ENCODE results near the gene TMTC1. TPM values are rescaled to one million over a fixed set of nuclear protein-coding genes. Genes with fewer than 3 reads are reported as not detected.
A peak's percentile ranks its signal among the peaks of the same experiment; 100 is the strongest.

The TMTC1 gene
- total RNA-seq, 2 donors from 2014 or later, result 15.6 to 20.1 TPM

DNA sequence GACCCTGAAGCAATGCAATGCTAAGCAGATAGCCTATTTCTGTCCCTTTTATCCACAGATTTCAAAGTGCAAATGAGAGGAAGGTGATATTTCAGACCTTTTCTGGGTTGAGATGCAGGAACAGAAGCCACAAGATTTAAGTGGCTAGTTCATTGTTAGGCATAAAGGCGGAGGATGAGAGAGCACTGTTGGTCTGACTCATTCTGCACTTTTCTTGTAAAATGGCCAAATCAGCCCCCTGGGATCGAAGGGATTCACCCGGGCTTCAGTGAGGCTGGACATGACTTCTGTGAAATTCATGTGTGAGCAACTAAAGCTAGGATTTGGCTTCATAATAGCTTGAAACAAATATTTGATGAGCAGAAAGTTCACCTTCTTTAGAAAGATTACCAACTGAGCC, 184.4 kb downstream of the TMTC1 start:
- H3K9me3 ChIP-seq, result no peaks in the 10 kb centered on the region
- no peak overlapping the region for H3K27ac ChIP-seq
- 55 to 57% methylated on average over 3 of the region's 3 CpGs for WGBS, 2 donors
- ATAC-seq (no peak), DNase-seq (peak in 2 of 4 donors; percentile 9 to 13)
- no peak overlapping the region for H3K4me3 ChIP-seq
- intact Hi-C loops (cut with DNase I), result no loop called here
- H3K4me1 ChIP-seq, result no peaks in the 10 kb centered on the region
- no peak for TF ChIP-seq POLR2A (IDR thresholded peaks at IDR 0.05)
- TF ChIP-seq, protein P1, sequence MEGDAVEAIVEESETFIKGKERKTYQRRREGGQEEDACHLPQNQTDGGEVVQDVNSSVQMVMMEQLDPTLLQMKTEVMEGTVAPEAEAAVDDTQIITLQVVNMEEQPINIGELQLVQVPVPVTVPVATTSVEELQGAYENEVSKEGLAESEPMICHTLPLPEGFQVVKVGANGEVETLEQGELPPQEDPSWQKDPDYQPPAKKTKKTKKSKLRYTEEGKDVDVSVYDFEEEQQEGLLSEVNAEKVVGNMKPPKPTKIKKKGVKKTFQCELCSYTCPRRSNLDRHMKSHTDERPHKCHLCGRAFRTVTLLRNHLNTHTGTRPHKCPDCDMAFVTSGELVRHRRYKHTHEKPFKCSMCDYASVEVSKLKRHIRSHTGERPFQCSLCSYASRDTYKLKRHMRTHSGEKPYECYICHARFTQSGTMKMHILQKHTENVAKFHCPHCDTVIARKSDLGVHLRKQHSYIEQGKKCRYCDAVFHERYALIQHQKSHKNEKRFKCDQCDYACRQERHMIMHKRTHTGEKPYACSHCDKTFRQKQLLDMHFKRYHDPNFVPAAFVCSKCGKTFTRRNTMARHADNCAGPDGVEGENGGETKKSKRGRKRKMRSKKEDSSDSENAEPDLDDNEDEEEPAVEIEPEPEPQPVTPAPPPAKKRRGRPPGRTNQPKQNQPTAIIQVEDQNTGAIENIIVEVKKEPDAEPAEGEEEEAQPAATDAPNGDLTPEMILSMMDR (IDR thresholded peaks at IDR 0.05), result no peak
- H3K36me3 ChIP-seq (replicated peaks in 1 of 2; ENCODE audit: insufficient read depth in 1 of 2, low read depth in 2 of 2), result no peaks in the 10 kb centered on the region
- no peaks in the 10 kb centered on the region for H3K27me3 ChIP-seq

DNA sequence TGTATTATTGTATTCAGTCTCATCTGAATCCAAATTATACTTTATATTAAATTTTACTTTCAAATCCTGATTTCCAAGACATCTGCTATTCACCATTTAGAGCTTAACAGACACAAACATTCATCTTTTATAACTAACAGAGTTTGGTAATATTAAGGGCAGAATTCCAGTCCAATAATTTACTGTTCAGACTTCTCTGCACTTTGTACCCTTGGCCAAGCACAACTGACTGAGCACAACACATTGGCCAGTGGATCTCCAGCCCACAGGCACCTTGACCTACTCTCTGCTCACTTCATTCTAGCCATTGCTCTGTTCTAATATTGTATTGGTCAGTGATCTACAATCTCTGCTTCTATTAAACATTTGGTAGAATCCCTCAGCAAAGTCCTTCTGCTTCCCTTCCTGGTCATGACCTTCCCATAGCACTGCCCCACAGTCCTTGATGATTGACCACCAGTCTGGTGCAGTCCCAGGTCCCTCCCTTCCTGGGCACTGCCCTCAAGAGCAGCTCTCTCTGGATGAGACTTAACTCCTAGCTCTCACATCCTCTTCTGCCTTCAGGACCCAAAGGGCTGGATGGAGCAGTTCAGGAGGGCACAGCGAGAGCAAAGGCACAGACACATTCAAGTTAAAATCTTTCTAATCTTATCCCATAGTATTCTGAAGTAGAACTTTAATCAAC, 188.5 kb downstream of the TMTC1 start:
- ATAC-seq (no peak), DNase-seq (no peak)
- TF ChIP-seq, protein P1 (IDR thresholded peaks at IDR 0.05), result no peak
- no peak for TF ChIP-seq POLR2A (IDR thresholded peaks at IDR 0.05)
- Histone ChIP-seq H3K4me3 (no peak overlapping the region), H3K9me3 (no peaks in the 10 kb centered on the region), H3K4me1 (no peaks in the 10 kb centered on the region), H3K27ac (no peak overlapping the region), H3K36me3 (replicated peaks in 1 of 2; ENCODE audit: insufficient read depth in 1 of 2, low read depth in 2 of 2) (no peaks in the 10 kb centered on the region), H3K27me3 (no peaks in the 10 kb centered on the region)
- WGBS, 2 donors, result 100% methylated on average over 1 of the region's 1 CpG
- intact Hi-C loops (cut with DNase I), result no loop called here

DNA sequence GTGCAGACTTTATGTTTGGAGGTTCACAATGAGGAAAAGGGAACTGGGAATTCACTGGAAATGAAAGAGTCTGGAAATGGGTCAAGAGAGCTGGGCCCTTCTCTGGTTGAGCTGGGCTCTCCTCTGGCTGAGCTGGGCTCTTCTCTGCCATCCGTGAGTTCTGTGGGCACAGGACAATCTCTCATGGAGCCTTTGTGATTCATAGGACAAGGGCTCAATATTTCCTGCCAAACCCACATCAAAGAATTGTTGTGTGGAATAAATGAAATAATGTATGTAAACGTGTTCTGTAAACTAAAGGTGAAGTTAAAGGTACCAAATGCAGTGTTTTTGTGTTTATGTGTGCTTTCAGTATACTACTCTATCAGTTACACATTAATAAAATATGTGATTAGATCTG, 190.7 kb downstream of the TMTC1 start:
- Histone ChIP-seq H3K27me3 (no peaks in the 10 kb centered on the region), H3K4me3 (no peak overlapping the region), H3K4me1 (no peaks in the 10 kb centered on the region), H3K27ac (no peak overlapping the region), H3K9me3 (no peaks in the 10 kb centered on the region), H3K36me3 (replicated peaks in 1 of 2; ENCODE audit: insufficient read depth in 1 of 2, low read depth in 2 of 2) (no peaks in the 10 kb centered on the region)
- intact Hi-C loops (cut with DNase I), result no loop called here
- TF ChIP-seq, protein P1 (IDR thresholded peaks at IDR 0.05), result no peak
- no peak for TF ChIP-seq POLR2A (IDR thresholded peaks at IDR 0.05)
- no peak for ATAC-seq
- 64 to 65% methylated on average over 2 of the region's 2 CpGs for WGBS, 2 donors
- no peak for DNase-seq

GRCh38 chr12:29591140-29592020, 192.4 kb downstream of the TMTC1 start:
- ATAC-seq, result no peak
- H3K27ac ChIP-seq, result no peak overlapping the region
- WGBS, 2 donors, result 33 to 41% methylated on average over 10 to 11 of the region's 11 CpGs
- no peak for DNase-seq
- intact Hi-C loops (cut with DNase I), result no loop called here
- no peaks in the 10 kb centered on the region for H3K4me1 ChIP-seq
- H3K27me3 ChIP-seq, result no peaks in the 10 kb centered on the region
- no peaks in the 10 kb centered on the region for H3K9me3 ChIP-seq
- no peak overlapping the region for H3K4me3 ChIP-seq
- TF ChIP-seq POLR2A (IDR thresholded peaks at IDR 0.05), result no peak
- TF ChIP-seq, protein P1 (IDR thresholded peaks at IDR 0.05), result peak in 2 of 7 experiments; percentile 9
- no peaks in the 10 kb centered on the region for H3K36me3 ChIP-seq (replicated peaks in 1 of 2; ENCODE audit: insufficient read depth in 1 of 2, low read depth in 2 of 2)

Measured in body of pancreas (tissue), 4 donors.